ENCODE data around the gene ITGA1.

GRCh38 chr5:52844885-52845284 is 57.2 kb downstream of the ITGA1 start:
- TF ChIP-seq CTCF (IDR thresholded peaks at IDR 0.05; ENCODE audit: insufficient read depth, low read length) (no peak), GABPA (IDR thresholded peaks at IDR 0.05; ENCODE audit: low read depth) (no peak), REST (IDR thresholded peaks at IDR 0.05; ENCODE audit: insufficient replicate concordance, low read depth) (no peak)
